Chondrocyte (in vitro differentiated cells): Measurements from ENCODE around the gene CXCL13. TPM values are rescaled to one million over a fixed set of nuclear protein-coding genes. Genes with fewer than 3 reads are reported as not detected.

ENCODE experiments used
- DNase-seq: peaks from one replicate; pipeline ENCODE4 v3.0.0; 2021; ENCODE audit warnings: mixed read lengths, low spot score
- H3K27ac Mint-ChIP-seq: one replicate; pipeline ENCODE4 v1.8.0; 2021; ENCODE audit warnings: mild to moderate bottlenecking, moderate library complexity, mixed read lengths; ENCODE audit not compliant: unreplicated experiment
- H3K27me3 Mint-ChIP-seq: 2 replicates; pipeline ENCODE4 v1.8.0; 2021; ENCODE audit warnings: low read depth, mixed read lengths
- H3K36me3 Mint-ChIP-seq: 2 replicates; pipeline ENCODE4 v1.8.0; 2021; ENCODE audit warnings: low read depth, mixed read lengths
- H3K4me1 Mint-ChIP-seq: 2 replicates; pipeline ENCODE4 v1.8.0; 2021; ENCODE audit warnings: low read depth, mild to moderate bottlenecking, mixed read lengths
- H3K4me3 Mint-ChIP-seq: one replicate; pipeline ENCODE4 v1.8.0; 2021; ENCODE audit warnings: mild to moderate bottlenecking, moderate library complexity, mixed read lengths; ENCODE audit not compliant: unreplicated experiment
- H3K9me3 Mint-ChIP-seq: 2 replicates; pipeline ENCODE4 v1.8.0; 2021; ENCODE audit warnings: low read depth, mixed read lengths
- total RNA-seq: library from RNA; stranded (reverse); gene quantifications from 3 replicates; pipeline ENCODE4 v1.2.1, GENCODE V29; 2021
- TF ChIP-seq, protein P1 (sequence below): fragments of 200-600 bp; sonication (generic); IDR thresholded peaks from 2 replicates; pipeline ENCODE4 v1.5.0; 2021; ENCODE audit warnings: antibody characterized with exemption, mild to moderate bottlenecking, moderate library complexity

Gene CXCL13
- total RNA-seq, 1 donor from 2014 or later, result not detected

DNA sequence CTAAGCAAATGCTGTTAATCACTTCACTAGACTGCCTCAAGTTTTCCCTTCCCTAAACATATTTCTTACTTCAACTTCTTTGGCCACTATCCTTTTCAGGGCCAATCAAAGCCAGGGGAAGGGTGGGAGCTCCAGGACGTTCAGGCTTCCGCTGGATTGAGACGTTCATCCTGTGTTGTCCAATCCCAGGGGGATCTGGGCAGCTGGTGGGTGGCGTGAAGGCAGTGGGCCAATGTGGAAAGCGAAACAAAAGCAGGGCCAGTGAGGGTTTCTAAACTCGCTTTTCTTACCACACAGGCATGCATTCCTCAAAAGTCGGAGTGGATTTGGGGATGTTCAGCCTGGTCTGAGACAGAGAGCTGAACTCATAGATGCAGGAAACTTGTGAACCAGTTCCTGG, 7.6 kb downstream of the CXCL13 start:
- Mint-ChIP-seq H3K9me3 (peaks cover 3% of the 10 kb centered on the region), H3K36me3 (no peaks in the 10 kb centered on the region), H3K4me1 (no peaks in the 10 kb centered on the region), H3K27ac (no peak overlapping the region), H3K27me3 (peaks cover 44% of the 10 kb centered on the region), H3K4me3 (no peak overlapping the region)
- no peak for DNase-seq
- TF ChIP-seq, protein P1, sequence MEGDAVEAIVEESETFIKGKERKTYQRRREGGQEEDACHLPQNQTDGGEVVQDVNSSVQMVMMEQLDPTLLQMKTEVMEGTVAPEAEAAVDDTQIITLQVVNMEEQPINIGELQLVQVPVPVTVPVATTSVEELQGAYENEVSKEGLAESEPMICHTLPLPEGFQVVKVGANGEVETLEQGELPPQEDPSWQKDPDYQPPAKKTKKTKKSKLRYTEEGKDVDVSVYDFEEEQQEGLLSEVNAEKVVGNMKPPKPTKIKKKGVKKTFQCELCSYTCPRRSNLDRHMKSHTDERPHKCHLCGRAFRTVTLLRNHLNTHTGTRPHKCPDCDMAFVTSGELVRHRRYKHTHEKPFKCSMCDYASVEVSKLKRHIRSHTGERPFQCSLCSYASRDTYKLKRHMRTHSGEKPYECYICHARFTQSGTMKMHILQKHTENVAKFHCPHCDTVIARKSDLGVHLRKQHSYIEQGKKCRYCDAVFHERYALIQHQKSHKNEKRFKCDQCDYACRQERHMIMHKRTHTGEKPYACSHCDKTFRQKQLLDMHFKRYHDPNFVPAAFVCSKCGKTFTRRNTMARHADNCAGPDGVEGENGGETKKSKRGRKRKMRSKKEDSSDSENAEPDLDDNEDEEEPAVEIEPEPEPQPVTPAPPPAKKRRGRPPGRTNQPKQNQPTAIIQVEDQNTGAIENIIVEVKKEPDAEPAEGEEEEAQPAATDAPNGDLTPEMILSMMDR, result no peak

DNA sequence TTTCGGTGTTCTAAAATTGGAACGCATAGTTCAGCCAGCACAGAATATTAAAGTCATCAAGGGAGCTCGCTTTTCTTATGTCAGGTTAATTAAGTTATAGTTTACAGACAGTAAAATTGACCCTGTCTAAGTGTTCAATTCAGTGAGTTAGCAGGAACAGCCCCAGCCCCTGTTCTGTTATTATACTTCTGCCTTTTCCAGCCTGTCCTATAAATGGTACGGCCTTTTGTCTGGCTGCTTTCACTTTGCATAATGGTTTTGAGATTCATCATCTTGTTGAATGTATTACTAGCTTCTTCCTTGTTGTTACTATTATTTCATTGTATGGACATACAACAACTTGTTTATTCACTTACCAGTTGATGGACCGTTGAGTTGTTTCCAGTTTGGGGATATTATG, 9.5 kb downstream of the CXCL13 start:
- Mint-ChIP-seq H3K27me3 (peaks cover 37% of the 10 kb centered on the region), H3K9me3 (peaks cover 3% of the 10 kb centered on the region), H3K4me1 (peaks cover 5% of the 10 kb centered on the region), H3K36me3 (no peaks in the 10 kb centered on the region), H3K4me3 (no peak overlapping the region), H3K27ac (no peak overlapping the region)
- DNase-seq, result no peak
- TF ChIP-seq, protein P1, result no peak

DNA sequence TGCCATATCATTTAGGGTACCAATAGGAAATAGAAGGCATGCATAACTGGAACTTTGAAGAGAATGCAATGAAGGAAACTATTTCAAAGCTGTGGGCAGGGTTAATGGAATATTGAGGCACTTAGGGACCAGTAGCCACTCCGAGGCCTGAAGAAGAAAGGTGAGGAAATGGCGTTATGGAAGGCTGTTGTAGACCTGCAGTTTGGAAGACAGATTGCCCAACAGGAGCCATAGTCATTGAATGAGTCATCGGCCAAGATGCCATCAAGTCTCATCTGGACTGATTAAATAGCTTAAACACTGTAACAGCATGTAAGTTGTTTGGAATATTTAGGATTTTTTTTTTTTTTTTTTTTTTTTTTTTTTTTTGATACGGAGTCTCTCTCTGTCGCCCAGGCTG, 11.6 kb downstream of the CXCL13 start:
- Mint-ChIP-seq H3K27me3 (peaks cover 31% of the 10 kb centered on the region), H3K4me1 (peaks cover 5% of the 10 kb centered on the region), H3K27ac (no peak overlapping the region), H3K4me3 (no peak overlapping the region), H3K9me3 (peaks cover 3% of the 10 kb centered on the region), H3K36me3 (peaks cover 2% of the 10 kb centered on the region)
- TF ChIP-seq, protein P1, result no peak
- no peak for DNase-seq

DNA sequence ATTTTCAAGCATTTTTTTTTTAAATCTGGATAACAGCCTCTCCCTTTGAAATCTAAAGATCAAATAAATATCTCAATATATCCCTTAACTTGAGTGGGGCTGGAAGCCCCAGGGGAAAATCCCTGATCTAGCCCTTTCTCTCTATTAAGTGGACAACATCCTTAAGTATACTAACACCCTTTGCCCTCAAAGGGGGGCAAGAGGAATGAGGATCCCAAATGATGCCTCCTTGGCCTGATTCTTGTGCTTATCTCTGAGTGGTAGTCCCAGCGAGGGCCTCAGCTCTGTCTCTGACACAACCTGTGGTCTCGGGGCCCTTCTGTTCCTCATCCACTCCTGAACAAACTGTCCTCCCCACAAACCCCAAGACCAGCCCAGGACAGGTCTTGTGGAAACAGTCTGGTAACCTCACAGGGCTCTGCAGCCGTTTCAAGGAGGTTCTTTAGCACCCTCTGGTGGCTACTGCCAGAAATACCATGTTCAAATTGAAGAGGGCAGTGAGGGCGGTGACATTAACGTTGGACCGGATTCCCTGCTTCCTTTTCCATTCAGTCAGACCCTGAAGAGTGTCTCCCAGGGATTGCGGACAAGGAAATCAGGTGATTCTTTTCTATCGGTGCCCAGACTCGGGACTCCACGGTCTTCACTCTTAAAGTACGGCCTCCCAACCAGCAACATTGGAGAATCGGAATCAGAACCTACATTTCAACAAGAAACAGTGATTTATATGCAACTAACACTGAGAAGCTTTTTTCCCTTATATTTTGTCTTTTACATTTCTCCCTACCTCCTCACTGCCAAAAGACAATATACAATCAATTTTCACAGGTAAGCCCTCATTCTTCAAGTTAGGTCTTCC, 13.0 kb downstream of the CXCL13 start:
- Mint-ChIP-seq H3K9me3 (peaks cover 3% of the 10 kb centered on the region), H3K4me3 (no peak overlapping the region), H3K36me3 (peaks cover 2% of the 10 kb centered on the region), H3K4me1 (peaks cover 5% of the 10 kb centered on the region), H3K27me3 (peaks cover 32% of the 10 kb centered on the region), H3K27ac (no peak overlapping the region)
- DNase-seq, result no peak
- TF ChIP-seq, protein P1, result peak; percentile 93

DNA sequence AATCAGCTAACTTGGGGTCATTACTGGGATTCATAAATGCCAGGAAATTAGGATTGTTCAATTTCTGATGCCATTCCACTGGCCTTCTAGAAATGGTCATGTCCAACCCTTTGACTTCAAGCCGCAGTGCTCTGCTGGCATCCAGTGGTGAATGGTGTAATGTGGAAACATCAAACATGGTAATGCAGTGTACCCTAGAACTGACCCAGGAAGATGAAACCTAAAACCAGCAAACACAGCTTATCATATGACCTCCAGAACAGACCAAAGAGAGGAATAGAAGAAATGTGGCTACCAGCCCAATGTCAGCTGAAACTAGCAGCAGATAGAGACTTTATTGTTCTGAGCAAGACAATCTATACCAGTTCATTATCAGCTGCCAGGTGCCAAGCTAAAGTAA, 13.8 kb downstream of the CXCL13 start:
- no peak for DNase-seq
- no peak overlapping the region for H3K27ac Mint-ChIP-seq
- peaks cover 3% of the 10 kb centered on the region for H3K9me3 Mint-ChIP-seq
- H3K4me3 Mint-ChIP-seq, result no peak overlapping the region
- peaks cover 5% of the 10 kb centered on the region for H3K4me1 Mint-ChIP-seq
- TF ChIP-seq, protein P1, result no peak
- peaks cover 31% of the 10 kb centered on the region for H3K27me3 Mint-ChIP-seq
- peaks cover 2% of the 10 kb centered on the region for H3K36me3 Mint-ChIP-seq
